ENCODE measurements around the gene ZNF426. TPM values are rescaled to one million over a fixed set of nuclear protein-coding genes. Genes with fewer than 3 reads are reported as not detected.
"Not testable (repeated sequence)": the region's sequence is repeated elsewhere in the genome, so short reads cannot be mapped to it uniquely, and the experiment has no call there.

ZNF426 gene
- total RNA-seq (ENCODE audit: unreplicated experiment) = 24.5 TPM
- long read RNA-seq, full-length matches to known transcripts = 4 of 21 reads
- long read RNA-seq, partial matches to known transcripts = 12 of 21 reads
- long read RNA-seq, other reads (novel, unspliced or antisense) = 5 of 21 reads

GRCh38 chr19:9538183-9539058 lies at the start of gene ZNF426:
ZNF426 (minus strand) TSS chr19:9538645; CDS start chr19:9536232, 2,413 bp downstream.
- DNase-seq = peak; percentile 91
- Mint-ChIP-seq H3K4me1 (ENCODE audit: low read depth, unreplicated experiment) (no peaks in the 10 kb centered on the region), H3K27ac (ENCODE audit: unreplicated experiment) (peak within 1 kb of the TSS; percentile 100), H3K9me3 (ENCODE audit: unreplicated experiment) (peaks cover 22% of the 10 kb centered on the region), H3K27me3 (ENCODE audit: unreplicated experiment) (peaks cover 15% of the 10 kb centered on the region), H3K4me3 (ENCODE audit: unreplicated experiment) (peak within 1 kb of the TSS; percentile 96), H3K36me3 (ENCODE audit: unreplicated experiment) (peaks cover 53% of the 10 kb centered on the region)
- no peak for TF ChIP-seq CTCF (IDR thresholded peaks at IDR 0.05; ENCODE audit: partially characterized antibody, unreplicated experiment)

- H3K27ac Mint-ChIP-seq (ENCODE audit: unreplicated experiment) = no peak overlapping the region
- peaks cover 7% of the 10 kb centered on the region for H3K9me3 Mint-ChIP-seq (ENCODE audit: unreplicated experiment)
- no peak overlapping the region for H3K4me3 Mint-ChIP-seq (ENCODE audit: unreplicated experiment)
- peak; percentile 67 for TF ChIP-seq CTCF (IDR thresholded peaks at IDR 0.05; ENCODE audit: partially characterized antibody, unreplicated experiment)
- no peaks in the 10 kb centered on the region for H3K27me3 Mint-ChIP-seq (ENCODE audit: unreplicated experiment)
- no peaks in the 10 kb centered on the region for H3K36me3 Mint-ChIP-seq (ENCODE audit: unreplicated experiment)
- DNase-seq = peak; percentile 74
- H3K4me1 Mint-ChIP-seq (ENCODE audit: low read depth, unreplicated experiment) = peaks cover 5% of the 10 kb centered on the region
Measured at GRCh38 chr19:9586764-9587163, 48.3 kb upstream of the ZNF426 start.

- peaks cover 7% of the 10 kb centered on the region for H3K9me3 Mint-ChIP-seq (ENCODE audit: unreplicated experiment)
- H3K4me3 Mint-ChIP-seq (ENCODE audit: unreplicated experiment) = peak within 1 kb of the TSS; percentile 94
- no peaks in the 10 kb centered on the region for H3K27me3 Mint-ChIP-seq (ENCODE audit: unreplicated experiment)
- peaks cover 10% of the 10 kb centered on the region for H3K36me3 Mint-ChIP-seq (ENCODE audit: unreplicated experiment)
- no peak for TF ChIP-seq CTCF (IDR thresholded peaks at IDR 0.05; ENCODE audit: partially characterized antibody, unreplicated experiment)
- peaks cover 9% of the 10 kb centered on the region for H3K4me1 Mint-ChIP-seq (ENCODE audit: low read depth, unreplicated experiment)
- peak; percentile 89 for DNase-seq
- H3K27ac Mint-ChIP-seq (ENCODE audit: unreplicated experiment) = peak within 1 kb of the TSS; percentile 89
Measured at GRCh38 chr19:9584073-9584833, 45.8 kb upstream of the ZNF426 start, which contains the start of gene ZNF121. ZNF121 (minus strand) TSS chr19:9584504; CDS start chr19:9568097, 16,407 bp downstream.

- peak overlapping the region; percentile 52 for H3K27ac Mint-ChIP-seq (ENCODE audit: unreplicated experiment)
- H3K4me3 Mint-ChIP-seq (ENCODE audit: unreplicated experiment) = peak overlapping the region; percentile 78
- not testable (repeated sequence) for DNase-seq
Measured at GRCh38 chr19:9582081-9582725, 43.8 kb upstream of the ZNF426 start.

GRCh38 chr19:9580728-9581127 lies 42.3 kb upstream of the ZNF426 start:
- DNase-seq = no peak
- Mint-ChIP-seq H3K4me3 (ENCODE audit: unreplicated experiment) (no peak overlapping the region), H3K27me3 (ENCODE audit: unreplicated experiment) (no peaks in the 10 kb centered on the region), H3K4me1 (ENCODE audit: low read depth, unreplicated experiment) (peaks cover 9% of the 10 kb centered on the region), H3K9me3 (ENCODE audit: unreplicated experiment) (peaks cover 12% of the 10 kb centered on the region), H3K36me3 (ENCODE audit: unreplicated experiment) (peaks cover 34% of the 10 kb centered on the region), H3K27ac (ENCODE audit: unreplicated experiment) (no peak overlapping the region)
- no peak for TF ChIP-seq CTCF (IDR thresholded peaks at IDR 0.05; ENCODE audit: partially characterized antibody, unreplicated experiment)

More at GRCh38 chr19:9582081-9582725, 43.8 kb upstream of the ZNF426 start:
- H3K4me1 Mint-ChIP-seq (ENCODE audit: low read depth, unreplicated experiment); H3K27me3 Mint-ChIP-seq (ENCODE audit: unreplicated experiment); H3K9me3 Mint-ChIP-seq (ENCODE audit: unreplicated experiment): not testable (repeated sequence)
- peaks cover 21% of the 10 kb centered on the region for H3K36me3 Mint-ChIP-seq (ENCODE audit: unreplicated experiment)

All from glutamatergic neuron (in vitro differentiated cells).